Measurements from ENCODE around the gene DNAJC4.

DNAJC4 gene

DNA sequence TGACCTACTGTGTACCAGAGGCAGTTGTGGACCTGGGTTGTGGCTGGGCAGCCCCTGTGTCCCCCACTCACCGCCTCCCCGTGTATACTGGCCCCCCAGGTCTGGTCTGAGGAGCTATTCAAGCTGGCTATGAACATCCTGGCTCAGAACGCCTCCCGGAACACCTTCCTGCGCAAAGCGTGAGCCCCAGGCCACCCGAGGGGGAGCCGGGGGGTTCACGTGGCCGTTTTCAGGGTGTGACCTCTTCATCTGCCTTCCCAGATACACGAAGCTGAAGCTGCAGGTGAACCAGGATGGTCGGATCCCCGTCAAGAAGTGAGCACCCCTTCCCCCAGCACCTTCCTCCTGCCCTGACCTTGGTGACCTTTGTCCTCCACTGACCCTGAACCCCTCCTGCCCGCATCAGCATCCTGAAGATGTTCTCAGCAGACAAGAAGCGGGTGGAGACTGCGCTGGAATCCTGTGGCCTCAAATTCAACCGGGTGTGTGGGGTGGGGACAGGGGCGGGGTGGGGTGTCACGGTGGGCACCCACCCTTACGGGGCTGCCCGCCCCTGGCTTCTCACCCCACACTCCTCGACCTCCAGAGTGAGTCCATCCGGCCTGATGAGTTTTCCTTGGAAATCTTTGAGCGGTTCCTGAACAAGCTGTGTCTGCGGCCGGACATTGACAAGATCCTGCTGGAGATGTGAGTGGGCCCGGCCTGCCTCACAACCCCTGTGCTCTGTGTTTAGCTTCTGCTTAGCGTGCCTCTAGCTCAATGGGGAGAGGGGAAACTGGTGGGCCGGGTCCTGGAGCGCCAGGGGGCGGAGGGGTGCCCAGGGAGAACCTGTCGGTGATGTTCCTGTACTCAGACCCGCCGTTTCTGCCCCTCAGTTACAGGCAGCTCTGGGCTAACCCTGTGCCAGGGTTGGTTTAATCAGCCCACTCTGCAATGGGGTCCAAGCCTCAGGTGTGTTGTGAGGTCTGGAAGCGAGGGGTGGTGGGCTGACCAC is 25.1 kb downstream of the DNAJC4 start:
- in situ Hi-C loops (cut with MboI; ENCODE audit: low sequenced_read_pairs) = no loop called here

DNA sequence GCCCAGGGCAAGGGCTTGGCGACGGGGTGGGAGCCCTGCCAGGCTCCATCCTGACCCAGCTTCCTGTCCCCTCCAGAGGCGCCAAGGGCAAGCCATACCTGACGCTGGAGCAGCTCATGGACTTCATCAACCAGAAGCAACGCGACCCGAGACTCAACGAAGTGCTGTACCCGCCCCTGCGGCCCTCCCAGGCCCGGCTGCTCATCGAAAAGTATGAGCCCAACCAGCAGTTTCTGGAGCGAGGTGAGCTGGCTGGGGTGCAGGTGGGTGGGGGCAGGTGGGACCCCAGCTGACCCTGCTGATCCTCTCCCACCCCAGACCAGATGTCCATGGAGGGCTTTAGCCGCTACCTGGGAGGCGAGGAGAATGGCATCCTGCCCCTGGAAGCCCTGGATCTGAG is 26.0 kb downstream of the DNAJC4 start:
- in situ Hi-C loops (cut with MboI; ENCODE audit: low sequenced_read_pairs) = no loop called here

DNA sequence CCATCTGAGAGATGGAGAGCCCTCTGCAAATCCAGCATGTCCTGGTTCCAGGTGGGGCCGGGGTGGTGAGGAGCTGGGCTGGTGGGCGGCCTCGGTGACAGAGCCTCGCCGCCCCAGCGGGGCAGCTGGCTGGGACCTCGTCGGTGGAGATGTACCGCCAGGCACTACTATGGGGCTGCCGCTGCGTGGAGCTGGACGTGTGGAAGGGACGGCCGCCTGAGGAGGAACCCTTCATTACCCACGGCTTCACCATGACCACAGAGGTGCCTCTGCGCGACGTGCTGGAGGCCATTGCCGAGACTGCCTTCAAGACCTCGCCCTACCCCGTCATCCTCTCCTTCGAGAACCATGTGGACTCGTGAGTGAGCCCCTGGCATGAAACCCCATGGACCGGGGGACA is 28.0 kb downstream of the DNAJC4 start:
- in situ Hi-C loops (cut with MboI; ENCODE audit: low sequenced_read_pairs) = no loop called here

DNA sequence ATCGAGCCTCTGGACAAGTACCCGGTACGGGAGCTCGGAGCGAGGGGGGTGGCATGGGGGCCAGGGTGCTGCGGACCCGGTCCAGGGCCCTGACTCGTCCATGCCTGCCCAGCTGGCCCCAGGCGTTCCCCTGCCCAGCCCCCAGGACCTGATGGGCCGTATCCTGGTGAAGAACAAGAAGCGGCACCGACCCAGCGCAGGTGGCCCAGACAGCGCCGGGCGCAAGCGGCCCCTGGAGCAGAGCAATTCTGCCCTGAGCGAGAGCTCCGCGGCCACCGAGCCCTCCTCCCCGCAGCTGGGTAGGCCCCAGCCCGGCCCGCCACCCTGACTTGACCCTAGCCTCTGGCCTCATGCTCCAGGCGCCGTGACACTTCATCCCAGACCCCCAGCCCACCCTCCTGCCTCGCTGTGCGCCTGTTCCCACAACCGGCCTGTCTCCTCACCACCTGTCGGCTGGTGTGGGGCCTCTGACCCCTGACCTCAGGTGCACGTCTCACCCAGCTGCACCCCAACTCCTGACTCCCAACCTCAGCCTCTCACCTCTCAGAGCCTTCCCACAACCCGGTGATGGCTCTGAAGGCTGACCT is 28.7 kb downstream of the DNAJC4 start:
- in situ Hi-C loops (cut with MboI; ENCODE audit: low sequenced_read_pairs) = no loop called here

DNA sequence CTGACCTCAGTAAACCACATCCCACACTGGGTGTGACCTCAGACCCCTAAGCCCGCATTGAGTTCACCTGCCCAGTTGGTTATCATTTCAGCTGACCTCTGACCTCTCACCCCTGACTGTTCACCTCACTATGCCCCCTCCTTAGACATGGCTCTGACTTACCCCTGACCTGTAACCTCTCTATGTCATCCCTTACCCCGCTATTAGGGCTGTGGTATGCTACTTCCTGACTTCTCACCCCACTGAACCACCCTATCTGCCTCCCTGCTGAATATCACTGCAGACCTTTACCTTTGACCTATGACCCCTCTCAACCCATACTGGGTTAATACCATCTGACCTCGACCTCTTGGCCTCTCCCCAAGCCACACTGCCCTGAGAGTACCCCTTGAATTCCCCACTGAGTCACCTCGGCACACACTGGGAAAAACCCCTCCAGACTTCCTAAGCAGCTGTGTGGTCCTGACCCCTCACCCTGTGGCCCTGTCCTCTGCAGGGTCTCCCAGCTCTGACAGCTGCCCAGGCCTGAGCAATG is 29.3 kb downstream of the DNAJC4 start:
- in situ Hi-C loops (cut with MboI; ENCODE audit: low sequenced_read_pairs) = no loop called here

DNA sequence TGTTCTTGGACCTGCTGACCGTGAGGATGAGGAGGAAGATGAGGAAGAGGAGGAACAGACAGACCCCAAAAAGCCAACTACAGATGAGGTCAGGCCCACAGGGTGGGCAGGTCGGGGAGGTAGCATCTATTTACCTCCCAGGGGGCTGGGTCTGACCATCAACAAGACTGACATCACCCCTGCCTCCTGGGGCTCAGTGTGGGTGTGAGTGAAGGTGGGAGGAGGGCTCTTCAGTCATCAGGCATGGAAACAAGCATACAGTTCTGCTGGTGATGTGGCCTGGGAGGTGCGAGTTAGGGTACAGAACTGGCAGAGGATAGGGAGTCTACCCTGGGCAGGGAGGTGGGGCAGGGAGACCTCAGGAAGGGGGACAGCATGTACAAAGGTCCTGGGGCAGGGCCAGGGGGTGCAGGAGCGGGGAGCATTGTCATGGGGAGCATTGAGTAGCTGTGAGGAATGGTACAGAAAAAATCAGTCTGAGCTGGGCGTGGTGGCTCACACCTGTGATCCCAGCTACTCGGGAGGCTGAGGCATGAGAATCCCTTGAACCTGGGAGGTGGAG is 29.9 kb downstream of the DNAJC4 start:
- in situ Hi-C loops (cut with MboI; ENCODE audit: low sequenced_read_pairs) = no loop called here

DNA sequence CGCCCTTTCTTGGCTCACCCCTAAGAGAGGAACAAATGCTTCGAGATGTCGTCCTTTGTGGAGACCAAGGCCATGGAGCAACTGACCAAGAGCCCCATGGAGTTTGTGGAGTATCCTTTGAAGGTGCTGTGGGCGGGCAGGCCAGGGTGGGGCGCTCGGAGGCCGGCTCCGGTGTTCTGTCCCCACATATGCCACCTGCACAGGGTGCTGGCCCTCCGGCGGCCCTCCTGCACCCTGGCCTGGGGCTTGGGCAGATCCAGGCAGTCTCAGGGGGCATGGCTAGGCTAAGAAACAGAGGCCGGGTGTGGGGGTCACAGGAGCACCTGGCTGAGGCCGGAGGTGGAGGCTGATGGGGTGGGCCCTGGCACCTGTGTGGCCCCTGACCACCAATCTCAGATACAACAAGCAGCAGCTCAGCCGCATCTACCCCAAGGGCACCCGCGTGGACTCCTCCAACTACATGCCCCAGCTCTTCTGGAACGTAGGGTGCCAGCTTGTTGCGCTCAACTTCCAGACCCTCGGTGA is 31.3 kb downstream of the DNAJC4 start:
- in situ Hi-C loops (cut with MboI; ENCODE audit: low sequenced_read_pairs) = no loop called here

DNA sequence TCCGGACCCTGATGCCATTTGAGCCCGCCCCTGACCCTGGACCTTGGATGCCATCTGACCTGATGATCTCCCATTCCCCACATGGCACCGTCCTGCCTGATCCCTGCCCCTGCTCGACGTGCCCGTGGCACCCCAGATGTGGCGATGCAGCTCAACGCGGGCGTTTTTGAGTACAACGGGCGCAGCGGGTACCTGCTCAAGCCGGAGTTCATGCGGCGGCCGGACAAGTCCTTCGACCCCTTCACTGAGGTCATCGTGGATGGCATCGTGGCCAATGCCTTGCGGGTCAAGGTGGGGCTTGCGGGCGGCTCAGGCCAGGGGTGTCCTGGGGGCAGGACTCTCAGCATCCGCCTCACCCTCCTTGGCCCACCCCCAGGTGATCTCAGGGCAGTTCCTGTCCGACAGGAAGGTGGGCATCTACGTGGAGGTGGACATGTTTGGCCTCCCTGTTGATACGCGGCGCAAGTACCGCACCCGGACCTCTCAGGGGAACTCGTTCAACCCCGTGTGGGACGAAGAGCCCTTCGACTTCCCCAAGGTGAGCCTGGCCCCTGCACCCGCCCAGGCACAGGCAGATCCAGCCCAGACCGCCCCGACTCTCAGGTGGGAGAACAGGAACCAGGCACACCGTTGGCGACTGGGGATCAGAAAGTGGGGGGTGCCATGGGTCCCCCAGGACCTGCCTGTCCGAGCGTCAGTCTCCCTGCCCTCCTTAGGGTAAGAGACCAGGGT is 32.1 kb downstream of the DNAJC4 start:
- in situ Hi-C loops (cut with MboI; ENCODE audit: low sequenced_read_pairs) = no loop called here

DNA sequence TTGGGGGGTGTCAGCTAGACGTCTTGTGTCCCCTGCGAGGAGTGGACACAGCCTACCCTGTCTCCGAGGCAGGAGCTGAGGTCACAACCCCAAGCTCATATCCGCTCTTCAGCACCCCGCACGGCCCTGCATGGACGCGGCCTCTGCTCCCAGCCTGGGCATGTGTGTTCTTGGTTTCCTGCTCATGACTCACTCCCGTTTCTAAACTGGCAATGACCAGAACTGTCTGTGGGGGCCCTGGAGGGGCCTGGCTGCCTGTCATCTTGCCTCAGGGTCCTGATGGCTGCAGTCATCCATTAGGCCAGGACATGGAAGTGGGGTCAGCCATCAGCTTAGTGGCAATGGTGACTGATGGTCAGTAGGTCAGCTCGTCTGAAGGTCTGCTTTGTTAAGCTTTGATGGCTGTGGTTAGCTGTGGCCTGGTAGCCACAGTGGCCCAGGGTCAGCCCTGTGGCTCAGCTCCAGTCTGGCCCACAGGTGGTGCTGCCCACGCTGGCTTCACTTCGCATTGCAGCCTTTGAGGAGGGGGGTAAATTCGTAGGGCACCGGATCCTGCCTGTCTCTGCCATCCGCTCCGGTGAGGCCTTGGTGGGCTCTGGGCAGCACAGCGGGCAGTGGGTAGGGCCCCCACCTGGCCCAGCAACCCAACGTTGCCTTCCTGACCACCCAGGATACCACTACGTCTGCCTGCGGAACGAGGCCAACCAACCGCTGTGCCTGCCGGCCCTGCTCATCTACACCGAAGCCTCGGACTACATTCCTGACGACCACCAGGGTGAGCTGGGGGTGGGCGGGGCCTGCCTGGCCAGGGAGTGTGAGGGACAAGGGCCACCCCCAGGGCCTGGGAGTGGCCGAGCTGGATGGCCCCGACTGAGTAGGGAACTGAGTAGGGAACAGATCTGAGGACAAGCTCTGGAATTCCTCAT is 32.9 kb downstream of the DNAJC4 start:
- in situ Hi-C loops (cut with MboI; ENCODE audit: low sequenced_read_pairs) = no loop called here

DNA sequence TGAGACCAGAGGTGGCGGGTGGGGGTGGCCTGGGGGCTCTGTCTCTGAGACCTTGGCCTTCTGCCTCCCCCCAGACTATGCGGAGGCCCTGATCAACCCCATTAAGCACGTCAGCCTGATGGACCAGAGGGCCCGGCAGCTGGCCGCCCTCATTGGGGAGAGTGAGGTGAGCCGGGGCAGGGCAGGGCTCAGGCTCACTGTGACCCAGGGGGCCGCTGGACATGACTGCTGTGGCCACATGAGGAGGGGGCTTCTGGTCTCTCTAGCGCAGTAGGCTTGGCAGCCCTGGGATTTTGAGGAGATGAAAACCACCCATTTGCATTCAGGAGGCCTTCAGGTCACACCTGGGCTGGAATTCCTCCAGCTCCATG is 33.6 kb downstream of the DNAJC4 start:
- in situ Hi-C loops (cut with MboI; ENCODE audit: low sequenced_read_pairs) = no loop called here

DNA sequence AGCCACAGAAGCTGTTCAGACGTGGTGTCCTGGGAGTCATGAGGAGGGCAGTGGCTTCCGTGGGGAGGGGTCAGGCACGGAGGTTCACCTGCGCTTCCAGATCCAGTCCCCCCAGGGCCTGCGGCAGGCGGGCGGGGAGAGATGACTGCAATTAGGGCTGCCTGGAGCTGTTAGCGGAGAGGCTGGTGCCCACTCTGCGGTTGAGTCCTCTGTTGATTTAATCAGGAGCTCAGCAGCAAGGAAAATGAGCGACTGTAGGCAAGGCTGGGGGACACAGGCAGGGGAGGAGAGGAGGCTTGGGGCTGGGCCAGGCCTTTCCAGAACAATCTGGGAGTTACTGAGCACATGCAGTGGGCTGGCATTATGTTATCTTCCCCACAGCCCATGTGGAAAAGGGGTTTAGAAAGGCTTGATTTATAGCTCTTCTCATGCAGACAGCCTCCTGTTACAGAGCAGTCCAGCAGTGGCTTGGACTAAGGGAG is 34.1 kb downstream of the DNAJC4 start:
- in situ Hi-C loops (cut with MboI; ENCODE audit: low sequenced_read_pairs) = no loop called here

DNA sequence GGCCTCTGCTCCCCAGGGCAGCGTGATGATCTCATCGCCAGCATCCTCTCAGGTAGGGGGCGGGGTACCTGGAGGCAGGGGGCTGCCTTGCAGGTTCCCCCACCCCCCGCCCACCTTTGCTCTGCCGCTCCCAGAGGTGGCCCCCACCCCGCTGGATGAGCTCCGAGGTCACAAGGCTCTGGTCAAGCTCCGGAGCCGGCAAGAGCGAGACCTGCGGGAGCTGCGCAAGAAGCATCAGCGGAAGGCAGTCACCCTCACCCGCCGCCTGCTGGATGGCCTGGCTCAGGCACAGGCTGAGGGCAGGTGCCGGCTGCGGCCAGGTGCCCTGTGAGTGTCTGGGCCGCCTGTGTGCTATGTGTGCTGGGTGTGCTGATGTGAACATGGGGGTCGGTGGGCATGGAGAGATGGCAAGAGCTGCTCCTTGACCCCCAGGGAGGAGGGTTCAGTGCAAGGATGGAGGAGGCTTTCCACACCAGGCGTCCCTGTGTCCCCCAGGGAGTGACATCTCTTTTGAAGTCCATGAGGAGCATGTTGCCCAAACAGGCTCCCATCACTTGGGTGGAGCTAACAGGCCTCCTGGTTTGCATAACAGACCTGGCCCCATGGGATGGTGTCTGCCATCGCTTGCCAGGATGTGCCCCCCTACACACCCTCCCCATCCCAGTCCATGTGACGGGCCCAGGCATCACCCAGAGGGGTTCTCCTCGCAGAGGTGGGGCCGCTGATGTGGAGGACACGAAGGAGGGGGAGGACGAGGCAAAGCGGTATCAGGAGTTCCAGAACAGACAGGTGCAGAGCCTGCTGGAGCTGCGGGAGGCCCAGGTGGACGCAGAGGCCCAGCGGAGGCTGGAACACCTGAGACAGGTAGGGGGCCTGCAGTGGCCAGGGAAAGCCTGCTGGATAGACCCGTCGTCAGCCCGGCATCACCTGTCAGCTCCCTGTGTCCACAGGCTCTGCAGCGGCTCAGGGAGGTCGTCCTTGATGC is 35.1 kb downstream of the DNAJC4 start:
- in situ Hi-C loops (cut with MboI; ENCODE audit: low sequenced_read_pairs) = no loop called here

DNA sequence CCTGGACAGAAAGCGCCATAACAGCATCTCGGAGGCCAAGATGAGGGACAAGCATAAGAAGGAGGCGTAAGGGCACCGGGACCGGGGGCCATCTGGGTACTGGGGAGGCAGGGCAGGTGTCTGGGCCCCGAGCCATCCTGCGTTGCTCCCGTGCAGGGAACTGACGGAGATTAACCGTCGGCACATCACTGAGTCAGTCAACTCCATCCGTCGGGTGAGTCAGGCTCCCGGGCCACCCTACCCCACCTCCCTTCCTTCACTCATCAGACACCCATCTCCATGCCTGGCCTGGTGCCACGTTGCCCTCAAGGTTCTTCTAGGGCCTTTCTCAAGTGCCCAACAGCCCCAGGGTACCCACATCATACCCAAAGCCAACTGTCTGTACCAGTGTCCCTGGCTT is 36.0 kb downstream of the DNAJC4 start:
- in situ Hi-C loops (cut with MboI; ENCODE audit: low sequenced_read_pairs) = no loop called here

DNA sequence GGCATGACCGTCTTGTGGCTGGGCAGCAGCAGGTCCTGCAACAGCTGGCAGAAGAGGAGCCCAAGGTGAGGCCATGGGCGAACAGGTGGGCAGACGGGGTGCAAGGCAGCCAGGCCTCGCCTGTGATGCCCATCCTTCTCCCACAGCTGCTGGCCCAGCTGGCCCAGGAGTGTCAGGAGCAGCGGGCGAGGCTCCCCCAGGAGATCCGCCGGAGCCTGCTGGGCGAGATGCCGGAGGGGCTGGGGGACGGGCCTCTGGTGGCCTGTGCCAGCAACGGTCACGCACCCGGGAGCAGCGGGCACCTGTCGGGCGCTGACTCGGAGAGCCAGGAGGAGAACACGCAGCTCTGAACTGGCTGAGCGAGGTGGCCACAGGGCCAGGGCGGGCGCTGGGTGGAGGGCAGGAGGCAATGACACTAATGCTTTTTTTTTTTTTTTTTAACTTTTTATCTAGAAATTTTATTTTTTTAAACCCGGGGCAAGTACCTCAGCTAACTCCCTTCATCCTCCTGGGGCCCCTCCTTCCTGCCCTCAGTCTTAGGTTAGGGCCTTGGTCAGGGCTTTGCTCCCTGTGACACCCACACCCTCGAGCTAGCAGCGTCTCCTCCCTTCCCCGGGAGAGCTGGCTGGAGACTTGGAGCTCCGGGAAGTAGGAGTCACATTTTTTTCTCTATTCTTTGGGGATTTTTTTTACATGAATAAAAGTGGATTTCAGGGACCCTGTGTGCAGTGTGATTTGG is 37.0 kb downstream of the DNAJC4 start:
- in situ Hi-C loops (cut with MboI; ENCODE audit: low sequenced_read_pairs) = no loop called here

DNA sequence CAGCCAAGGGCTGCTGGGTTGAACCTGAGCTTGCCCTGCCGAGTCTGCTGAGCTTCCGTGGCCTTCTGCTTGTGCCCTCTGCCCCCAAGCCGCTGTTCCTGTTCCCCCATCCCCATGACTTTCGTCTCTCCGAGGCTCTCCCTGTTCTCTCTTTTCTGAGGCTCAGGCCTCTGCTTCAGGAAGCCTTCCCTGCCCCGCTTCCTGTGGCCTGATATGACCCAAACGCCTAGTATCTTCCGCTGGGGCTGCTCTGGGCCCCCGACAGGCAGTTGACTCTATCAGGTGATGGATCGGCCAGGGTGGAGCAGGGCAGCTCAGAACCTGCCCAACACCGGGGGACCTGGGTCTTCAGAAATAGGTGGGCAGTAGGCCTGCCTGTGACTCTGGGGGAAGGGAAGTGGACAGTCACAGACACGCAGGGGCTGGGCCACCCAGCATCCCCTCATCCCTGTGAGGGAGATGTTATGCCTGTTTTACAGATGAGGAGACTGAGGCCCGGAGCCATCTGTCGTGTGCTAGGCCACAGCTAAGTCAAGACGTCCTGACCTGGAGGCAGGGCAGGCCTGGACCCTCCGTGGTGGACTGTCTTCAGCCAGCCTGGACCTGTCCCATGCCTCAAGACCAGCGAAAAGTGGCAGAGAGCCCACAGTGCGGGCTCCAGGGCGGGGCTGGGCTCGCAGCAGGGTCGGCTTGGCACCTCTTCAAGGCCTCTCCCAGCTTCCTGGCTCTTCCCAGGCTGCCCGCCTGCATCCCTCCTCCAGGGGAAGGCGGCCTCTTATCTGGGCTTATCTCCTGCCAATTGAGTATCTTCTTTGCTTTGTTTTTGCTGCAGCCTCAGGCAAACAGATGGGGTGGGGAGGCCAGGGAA is 37.9 kb downstream of the DNAJC4 start:
- in situ Hi-C loops (cut with MboI; ENCODE audit: low sequenced_read_pairs) = no loop called here

DNA sequence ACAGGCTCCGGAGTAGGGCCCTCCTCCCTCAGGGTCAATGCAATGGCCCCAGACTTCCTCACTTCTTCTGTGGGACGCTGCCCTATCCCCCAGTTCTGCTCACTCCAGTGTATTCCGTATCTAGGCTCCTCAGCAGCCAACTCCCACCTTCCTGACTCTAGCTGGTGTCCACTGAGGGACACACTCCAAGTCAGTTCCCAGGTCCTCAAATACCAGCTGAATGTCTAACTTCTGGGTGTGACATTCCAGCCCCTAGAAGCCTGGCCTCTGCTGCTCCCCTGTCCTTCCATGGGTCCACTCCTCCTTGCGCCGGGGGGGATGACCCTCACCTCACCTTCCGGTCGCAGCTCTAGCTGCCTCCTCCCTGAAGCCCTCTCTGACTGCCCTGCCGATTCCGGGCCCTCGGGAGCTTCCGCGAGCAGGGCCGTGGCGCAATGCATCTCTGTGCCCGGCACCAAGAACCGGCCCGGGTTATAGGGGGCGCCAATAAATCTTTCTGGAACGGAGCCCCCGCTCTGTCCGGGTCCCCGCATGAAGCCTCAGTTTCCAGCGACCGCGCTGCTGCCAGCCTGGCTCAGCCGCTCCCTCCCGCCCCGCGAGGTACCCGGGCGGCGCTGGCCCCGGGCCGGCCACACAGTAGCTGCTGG is 38.7 kb downstream of the DNAJC4 start:
- in situ Hi-C loops (cut with MboI; ENCODE audit: low sequenced_read_pairs) = no loop called here
